ENCODE data around the gene SH3GL1. TPM values are rescaled to one million over a fixed set of nuclear protein-coding genes. Genes with fewer than 3 reads are reported as not detected.
A peak's percentile ranks its signal among the peaks of the same experiment; 100 is the strongest.

Gene SH3GL1
- total and polyA plus RNA-seq, 10 of the 15 experiments (the other 5 are each of a cell fraction or from before 2014, with no cell fraction given) = 0.93 to 47.4 (median 28.4) TPM

DNA sequence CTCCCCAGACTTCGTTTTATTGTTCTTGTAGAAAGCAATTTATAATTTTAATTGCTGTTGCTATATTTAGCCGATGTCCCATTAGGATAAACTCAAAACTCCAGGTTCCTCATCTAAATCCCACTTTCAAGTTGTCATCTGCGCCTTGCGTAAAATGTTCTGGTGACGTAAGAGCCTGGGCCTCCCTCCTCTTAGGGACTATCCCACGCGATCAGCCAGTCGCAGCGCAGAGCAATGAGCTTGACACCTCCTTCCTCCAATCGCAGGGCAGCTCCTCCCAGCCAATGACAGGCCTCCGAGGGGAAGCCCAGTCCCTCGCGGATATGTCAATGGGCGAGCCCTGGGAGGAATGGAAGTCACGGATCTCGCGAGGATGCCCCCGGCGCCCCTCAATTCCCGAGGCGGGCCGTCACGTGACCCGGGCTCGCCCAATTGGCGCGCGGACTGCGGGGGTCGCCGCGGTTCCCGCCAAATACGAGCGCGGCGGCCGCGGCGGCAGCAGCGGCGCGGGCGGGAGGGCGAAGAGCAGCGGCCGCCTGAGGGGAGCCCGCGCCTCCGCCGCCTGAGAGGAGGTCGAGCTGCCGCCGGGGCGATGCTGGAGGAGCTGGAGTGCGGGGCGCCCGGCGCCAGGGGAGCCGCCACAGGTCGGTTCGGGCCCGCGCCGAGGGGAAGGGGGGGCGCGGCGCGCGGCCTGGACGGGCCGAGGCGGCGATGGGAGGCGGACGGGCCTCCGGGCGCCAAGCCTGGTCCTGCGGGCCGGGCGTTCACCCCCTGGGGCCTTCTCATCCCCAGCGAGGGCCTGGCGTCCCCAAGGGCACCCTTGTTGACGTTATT lies 2.0 kb upstream of the SH3GL1 start, which contains the start of gene CHAF1A (continued):
- no peak for TF ChIP-seq NFXL1 (IDR thresholded peaks at IDR 0.05; ENCODE audit: borderline replicate concordance)
- peak; percentile 94 for TF ChIP-seq MXI1 (IDR thresholded peaks at IDR 0.05; ENCODE audit: low read depth, low read length)
- no peak; the same call in 1 of the 2 replicates for TF ChIP-seq TAF1 (IDR thresholded peaks at IDR 0.05; ENCODE audit: borderline replicate concordance, low read depth, low read length)
- peak; percentile 95 for TF ChIP-seq FOS (IDR thresholded peaks at IDR 0.05; ENCODE audit: borderline replicate concordance, extremely low read depth, insufficient read length)
- TF ChIP-seq BMI1 (IDR thresholded peaks at IDR 0.05; ENCODE audit: borderline replicate concordance) = no peak
- TF ChIP-seq ELK1 (IDR thresholded peaks at IDR 0.05; ENCODE audit: low read depth, low read length) = no peak
- TF ChIP-seq MEF2B (IDR thresholded peaks at IDR 0.05; ENCODE audit: partially characterized antibody, poor library complexity, severe bottlenecking) = peak; percentile 76
- TF ChIP-seq HDGF (IDR thresholded peaks at IDR 0.05) = peak; percentile 76; the same call in 1 of the 2 replicates
- no peak for TF ChIP-seq E2F8 (IDR thresholded peaks at IDR 0.05; ENCODE audit: low read depth, partially characterized antibody)
- TF ChIP-seq POLR2A (IDR thresholded peaks at IDR 0.05; ENCODE audit: low read depth, low read length) = peak; percentile 83
- TF ChIP-seq SRF (IDR thresholded peaks at IDR 0.05; ENCODE audit: low read depth in 2 of 2, low read length in 2 of 2) = 0 out of 4 replicates have a peak, but pooled peaks of 1 of the 2 experiments have one; percentile 10
- no peak for TF ChIP-seq SREBF1 (IDR thresholded peaks at IDR 0.05; ENCODE audit: low read length)
- no peak for TF ChIP-seq HSF1 (IDR thresholded peaks at IDR 0.05; ENCODE audit: low read depth, low read length)
- TF ChIP-seq STAT3 (IDR thresholded peaks at IDR 0.05; ENCODE audit: low read depth, low read length) = no peak
- TF ChIP-seq POU2F2 (IDR thresholded peaks at IDR 0.05; ENCODE audit: borderline replicate concordance, low read depth, low read length) = no peak
- no peak for TF ChIP-seq JUND (IDR thresholded peaks at IDR 0.05; ENCODE audit: low read depth, low read length)
- TF ChIP-seq RELA (IDR thresholded peaks at IDR 0.05; ENCODE audit: borderline replicate concordance, partially characterized antibody) = peak; percentile 87
- TF ChIP-seq ZNF207 (IDR thresholded peaks at IDR 0.05; ENCODE audit: borderline replicate concordance) = peak; percentile 36; the same call in 1 of the 2 replicates
- TF ChIP-seq ATF7 (IDR thresholded peaks at IDR 0.05; ENCODE audit: low read depth) = peak; percentile 97
- 0 out of 2 replicates have a peak, but pooled peaks have one; percentile 40 for TF ChIP-seq STAT1 (conservative IDR thresholded peaks at IDR 0.05)
- peak; percentile 47; the same call in 1 of the 2 replicates for TF ChIP-seq HCFC1 (IDR thresholded peaks at IDR 0.05; ENCODE audit: low read length)
- TF ChIP-seq BCL3 (IDR thresholded peaks at IDR 0.05; ENCODE audit: borderline replicate concordance, insufficient read depth, low read depth, low read length, poor library complexity, severe bottlenecking) = no peak
- TF ChIP-seq TCF3 (IDR thresholded peaks at IDR 0.05; ENCODE audit: borderline replicate concordance, insufficient read depth, low read depth, low read length) = no peak
